Activated CD4-positive, alpha-beta T cell treated with anti-CD3 and anti-CD28 coated beads, Interleukin-2, amount 50 U/mL, for 16 hours (primary cell): ENCODE measurements around the gene ITGA1.
A peak's percentile ranks its signal among the peaks of the same experiment; 100 is the strongest.

ENCODE experiments used
- DNase-seq: peaks from one replicate; pipeline ENCODE4 v3.0.0-alpha.2; 2020

The ITGA1 gene

GRCh38 chr5:53006911-53007890, 219.5 kb downstream of the ITGA1 start:
- DNase-seq, result no peak

- DNase-seq, result peak; percentile 91
Measured at GRCh38 chr5:53008751-53009150, 221.0 kb downstream of the ITGA1 start.
